HEK293T (cell line): ENCODE results near the gene TCF20.

ENCODE experiments used
- CTCF ChIA-PET: fragments of 350-600 bp; formaldehyde crosslinking; extraction: SDS; loops from one replicate; lab custom pipeline; 2021; ENCODE audit warnings: antibody characterized with exemption, inconsistent platforms; lab: Yijun Ruan, JAX
- POLR2A ChIA-PET: fragments of 350-600 bp; formaldehyde crosslinking; extraction: SDS; loops from one replicate; lab custom pipeline; 2020; ENCODE audit warnings: antibody characterized with exemption, inconsistent platforms; lab: Yijun Ruan, JAX
- DNase-seq: peaks from one replicate; pipeline ENCODE4 v3.0.0; 2012; ENCODE audit warnings: mixed read lengths; ENCODE audit errors: extremely low spot score
- ARNT ChIP-seq: fragments of 450-650 bp; IDR thresholded peaks from 2 replicates; pipeline ENCODE4 v1.6.1; 2017; ENCODE audit warnings: mild to moderate bottlenecking
- BHLHE40 ChIP-seq: fragments of 450-650 bp; IDR thresholded peaks from 2 replicates; pipeline ENCODE4 v1.6.1; 2016; ENCODE audit warnings: mild to moderate bottlenecking, moderate library complexity, borderline replicate concordance
- CTBP1 ChIP-seq: fragments of 450-650 bp; IDR thresholded peaks from 2 replicates; pipeline ENCODE4 v1.6.1; 2016; ENCODE audit warnings: borderline replicate concordance
- ELF4 ChIP-seq: fragments of 450-650 bp; IDR thresholded peaks from 2 replicates; pipeline ENCODE4 v1.6.1; 2017; ENCODE audit warnings: antibody characterized with exemption
- FOXA1 ChIP-seq: fragments of 450-650 bp; IDR thresholded peaks from 2 replicates; pipeline ENCODE4 v1.6.1; 2016; ENCODE audit warnings: mild to moderate bottlenecking
- FOXK2 ChIP-seq: fragments of 450-650 bp; IDR thresholded peaks from 2 replicates; pipeline ENCODE4 v1.6.1; 2016; ENCODE audit warnings: mild to moderate bottlenecking
- FOXM1 ChIP-seq: fragments of 450-650 bp; IDR thresholded peaks from 2 replicates; pipeline ENCODE4 v1.6.1; 2017; ENCODE audit warnings: mild to moderate bottlenecking, borderline replicate concordance
- HDGF ChIP-seq: fragments of 450-650 bp; IDR thresholded peaks from 2 replicates; pipeline ENCODE4 v1.6.1; 2017; ENCODE audit warnings: antibody characterized with exemption, borderline replicate concordance
- L3MBTL2 ChIP-seq: fragments of 450-650 bp; conservative IDR thresholded peaks from 2 replicates; pipeline ENCODE4 v1.6.1; 2016; ENCODE audit warnings: mild to moderate bottlenecking
- LEF1 ChIP-seq: fragments of 450-650 bp; IDR thresholded peaks from 2 replicates; pipeline ENCODE4 v1.6.1; 2017; ENCODE audit warnings: mild to moderate bottlenecking, borderline replicate concordance
- NFRKB ChIP-seq: fragments of 450-650 bp; IDR thresholded peaks from 2 replicates; pipeline ENCODE4 v1.6.1; 2016; ENCODE audit warnings: mild to moderate bottlenecking, moderate library complexity
- PKNOX1 ChIP-seq: fragments of 450-650 bp; IDR thresholded peaks from 2 replicates; pipeline ENCODE4 v1.6.1; 2016
- SP1 ChIP-seq: fragments of 450-650 bp; IDR thresholded peaks from 2 replicates; pipeline ENCODE4 v1.6.1; 2017
- SUZ12 ChIP-seq: fragments of 450-650 bp; IDR thresholded peaks from 2 replicates; pipeline ENCODE4 v1.6.1; 2016; ENCODE audit warnings: mild to moderate bottlenecking
- TARDBP ChIP-seq: fragments of 450-650 bp; IDR thresholded peaks from 2 replicates; pipeline ENCODE4 v1.6.1; 2016
- ZNF384 ChIP-seq: fragments of 450-650 bp; IDR thresholded peaks from 2 replicates; pipeline ENCODE4 v1.6.1; 2016

The TCF20 gene

GRCh38 chr22:42287174-42287890, 16.9 kb upstream of the TCF20 start:
- TF ChIP-seq BHLHE40 (no peak), LEF1 (no peak), NFRKB (no peak), SUZ12 (no peak), FOXA1 (no peak), SP1 (no peak), ZNF384 (no peak), ARNT (no peak), HDGF (no peak), L3MBTL2 (no peak), TARDBP (no peak), ELF4 (no peak)
- POLR2A ChIA-PET = interaction anchor here (1.5 kb wide), 1 partner anchor 82 kb away, joined by 4 read pairs; no protein-coding TSS in a partner anchor
- CTCF ChIA-PET = no interaction called here
- DNase-seq = no peak

GRCh38 chr22:42286205-42286604, 15.8 kb upstream of the TCF20 start:
- ChIA-PET POLR2A (no interaction called here), CTCF (interaction anchor here (0.7 kb wide), 1 partner anchor 198 kb away, joined by 3 read pairs; no protein-coding TSS in a partner anchor)
- no peak for DNase-seq
- TF ChIP-seq LEF1 = no peak
- no peak for TF ChIP-seq FOXK2
- no peak for TF ChIP-seq NFRKB
- no peak for TF ChIP-seq TARDBP
- TF ChIP-seq SUZ12 = no peak
- no peak for TF ChIP-seq HDGF
- no peak for TF ChIP-seq SP1
- TF ChIP-seq ARNT = no peak
- TF ChIP-seq L3MBTL2 = no peak
- no peak for TF ChIP-seq CTBP1
- TF ChIP-seq ELF4 = no peak
- no peak for TF ChIP-seq FOXM1

- POLR2A ChIA-PET = no interaction called here
- no peak for DNase-seq
- CTCF ChIA-PET = no interaction called here
- no peak for TF ChIP-seq ELF4
- TF ChIP-seq TARDBP = no peak
- TF ChIP-seq CTBP1 = no peak
- TF ChIP-seq FOXM1 = no peak
- no peak for TF ChIP-seq SP1
- no peak for TF ChIP-seq L3MBTL2
- no peak for TF ChIP-seq FOXK2
- TF ChIP-seq SUZ12 = no peak
- no peak for TF ChIP-seq ZNF384
- TF ChIP-seq LEF1 = no peak
- TF ChIP-seq ARNT = no peak
- no peak for TF ChIP-seq FOXA1
- no peak for TF ChIP-seq NFRKB
These were observed 15.2 kb upstream of the TCF20 start for GRCh38 chr22:42285604-42286003.

GRCh38 chr22:42284643-42285181, 14.3 kb upstream of the TCF20 start:
- TF ChIP-seq ZNF384 = no peak
- TF ChIP-seq PKNOX1 = no peak
- no peak for TF ChIP-seq SP1
- no peak for TF ChIP-seq HDGF
- no peak for DNase-seq
- ChIA-PET POLR2A (no interaction called here), CTCF (no interaction called here)

- CTCF ChIA-PET = no interaction called here
- no peak for TF ChIP-seq HDGF
- TF ChIP-seq PKNOX1 = no peak
- TF ChIP-seq TARDBP = no peak
- no peak for TF ChIP-seq FOXM1
- TF ChIP-seq ZNF384 = no peak
- no peak for TF ChIP-seq FOXK2
- no peak for TF ChIP-seq SP1
- no peak for TF ChIP-seq BHLHE40
- no peak for TF ChIP-seq NFRKB
- no peak for TF ChIP-seq SUZ12
- no peak for TF ChIP-seq ARNT
- TF ChIP-seq CTBP1 = no peak
- TF ChIP-seq L3MBTL2 = no peak
- no peak for TF ChIP-seq FOXA1
- TF ChIP-seq ELF4 = no peak
- TF ChIP-seq LEF1 = no peak
- POLR2A ChIA-PET = no interaction called here
- no peak for DNase-seq
These were observed 13.7 kb upstream of the TCF20 start for GRCh38 chr22:42284202-42284591.

- TF ChIP-seq FOXA1 (no peak), PKNOX1 (peak; percentile 13; the same call in 1 of the 2 replicates), CTBP1 (no peak)
- ChIA-PET CTCF (no interaction called here), POLR2A (no interaction called here)
- no peak for DNase-seq
These were observed 13.1 kb upstream of the TCF20 start for GRCh38 chr22:42283278-42284201.
